ENCODE data around the gene ZNF236. TPM values are rescaled to one million over a fixed set of nuclear protein-coding genes. Genes with fewer than 3 reads are reported as not detected.

The ZNF236 gene
- total and polyA plus RNA-seq, 4 donors, result 0.83 to 8.2 (median 5.0) TPM

DNA sequence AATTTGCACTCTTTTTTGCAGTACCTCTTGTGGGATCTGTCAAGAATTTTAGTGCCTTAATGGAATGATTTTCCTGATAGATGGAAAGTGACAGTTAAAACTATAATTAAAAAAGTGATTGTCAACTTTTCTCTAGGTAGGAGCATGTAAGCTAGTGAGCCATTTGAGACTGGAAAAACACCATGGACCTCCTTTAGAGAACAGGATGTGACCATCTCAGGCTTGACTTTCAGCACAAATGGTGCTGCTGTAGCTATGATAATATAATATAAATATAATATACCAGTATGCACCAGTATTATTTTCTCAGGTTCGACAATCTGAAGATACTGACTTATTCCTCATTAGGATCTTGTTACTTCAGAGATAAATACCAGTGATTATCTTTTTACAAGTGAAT is 27.8 kb downstream of the ZNF236 start:
- Histone ChIP-seq H3K9ac (ENCODE audit: low read depth in 1 of 2, low read length in 2 of 2) (no peak overlapping the region), H3K27me3 (ENCODE audit: control insufficient read depth in 4 of 4, insufficient read depth in 4 of 4, low read length in 3 of 4) (no peaks in the 10 kb centered on the region), H3K4me1 (ENCODE audit: control insufficient read depth in 4 of 4, insufficient read depth in 4 of 4, low read length in 3 of 4) (peaks cover 4 to 12% (median 11%) of the 10 kb centered on the region in 4 donors), H3K4me3 (ENCODE audit: low read depth in 1 of 3, low read length in 3 of 3) (no peak overlapping the region), H3K9me3 (ENCODE audit: control insufficient read depth in 4 of 4, low read length in 3 of 4) (no peaks in the 10 kb centered on the region), H3K27ac (ENCODE audit: low read depth in 1 of 2, low read length in 2 of 2) (no peak overlapping the region), H3K36me3 (ENCODE audit: control insufficient read depth in 4 of 4, insufficient read depth in 3 of 4, low read depth in 1 of 4, low read length in 3 of 4) (no peaks in the 10 kb centered on the region)
- TF ChIP-seq, protein P1, sequence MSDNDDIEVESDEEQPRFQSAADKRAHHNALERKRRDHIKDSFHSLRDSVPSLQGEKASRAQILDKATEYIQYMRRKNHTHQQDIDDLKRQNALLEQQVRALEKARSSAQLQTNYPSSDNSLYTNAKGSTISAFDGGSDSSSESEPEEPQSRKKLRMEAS (IDR thresholded peaks at IDR 0.05), result no peak
- TF ChIP-seq RAD21 (IDR thresholded peaks at IDR 0.05) (no peak), EGR1 (IDR thresholded peaks at IDR 0.05; ENCODE audit: low read depth in 2 of 2) (no peak), HNF4A (conservative IDR thresholded peaks at IDR 0.05) (no peak), RXRA (IDR thresholded peaks at IDR 0.05) (no peak), FOXA1 (IDR thresholded peaks at IDR 0.05) (no peak), YY1 (IDR thresholded peaks at IDR 0.05) (no peak), FOXA2 (IDR thresholded peaks at IDR 0.05) (no peak), HNF4G (IDR thresholded peaks at IDR 0.05) (no peak), ZBTB33 (IDR thresholded peaks at IDR 0.05) (no peak), GABPA (IDR thresholded peaks at IDR 0.05 in 1 of 2, conservative IDR thresholded peaks at IDR 0.05 in 1 of 2) (no peak)
- TF ChIP-seq, protein P2, sequence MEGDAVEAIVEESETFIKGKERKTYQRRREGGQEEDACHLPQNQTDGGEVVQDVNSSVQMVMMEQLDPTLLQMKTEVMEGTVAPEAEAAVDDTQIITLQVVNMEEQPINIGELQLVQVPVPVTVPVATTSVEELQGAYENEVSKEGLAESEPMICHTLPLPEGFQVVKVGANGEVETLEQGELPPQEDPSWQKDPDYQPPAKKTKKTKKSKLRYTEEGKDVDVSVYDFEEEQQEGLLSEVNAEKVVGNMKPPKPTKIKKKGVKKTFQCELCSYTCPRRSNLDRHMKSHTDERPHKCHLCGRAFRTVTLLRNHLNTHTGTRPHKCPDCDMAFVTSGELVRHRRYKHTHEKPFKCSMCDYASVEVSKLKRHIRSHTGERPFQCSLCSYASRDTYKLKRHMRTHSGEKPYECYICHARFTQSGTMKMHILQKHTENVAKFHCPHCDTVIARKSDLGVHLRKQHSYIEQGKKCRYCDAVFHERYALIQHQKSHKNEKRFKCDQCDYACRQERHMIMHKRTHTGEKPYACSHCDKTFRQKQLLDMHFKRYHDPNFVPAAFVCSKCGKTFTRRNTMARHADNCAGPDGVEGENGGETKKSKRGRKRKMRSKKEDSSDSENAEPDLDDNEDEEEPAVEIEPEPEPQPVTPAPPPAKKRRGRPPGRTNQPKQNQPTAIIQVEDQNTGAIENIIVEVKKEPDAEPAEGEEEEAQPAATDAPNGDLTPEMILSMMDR (IDR thresholded peaks at IDR 0.05; ENCODE audit: low read depth, low read length, missing input control), result no peak
- 97% methylated on average over 1 of the region's 1 CpG for WGBS
- DNase-seq (ENCODE audit: low spot score), result no peak

GRCh38 chr18:76855594-76855993 is 33.2 kb downstream of the ZNF236 start:
- H3K9ac ChIP-seq (ENCODE audit: low read depth in 1 of 2, low read length in 2 of 2), result no peak overlapping the region
- peak; percentile 76 for DNase-seq (ENCODE audit: low spot score)
- TF ChIP-seq ZBTB33 (IDR thresholded peaks at IDR 0.05) (no peak), ATF3 (IDR thresholded peaks at IDR 0.05) (no peak), RAD21 (IDR thresholded peaks at IDR 0.05) (no peak), JUND (IDR thresholded peaks at IDR 0.05) (no peak), RXRA (IDR thresholded peaks at IDR 0.05) (no peak), REST (IDR thresholded peaks at IDR 0.05) (no peak), GABPA (IDR thresholded peaks at IDR 0.05 in 1 of 2, conservative IDR thresholded peaks at IDR 0.05 in 1 of 2) (no peak), SP1 (IDR thresholded peaks at IDR 0.05) (no peak), YY1 (IDR thresholded peaks at IDR 0.05) (no peak)
- TF ChIP-seq, protein P1 (IDR thresholded peaks at IDR 0.05), result no peak
- H3K27me3 ChIP-seq (ENCODE audit: control insufficient read depth in 4 of 4, insufficient read depth in 4 of 4, low read length in 3 of 4), result no peaks in the 10 kb centered on the region
- peaks cover 0 to 5% (median 0%) of the 10 kb centered on the region in 4 donors for H3K36me3 ChIP-seq (ENCODE audit: control insufficient read depth in 4 of 4, insufficient read depth in 3 of 4, low read depth in 1 of 4, low read length in 3 of 4)
- 95% methylated on average over 4 of the region's 4 CpGs for WGBS
- H3K4me3 ChIP-seq (ENCODE audit: low read depth in 1 of 3, low read length in 3 of 3), result no peak overlapping the region
- H3K27ac ChIP-seq (ENCODE audit: low read depth in 1 of 2, low read length in 2 of 2), result no peak overlapping the region
- no peaks in the 10 kb centered on the region for H3K9me3 ChIP-seq (ENCODE audit: control insufficient read depth in 4 of 4, low read length in 3 of 4)
- H3K4me1 ChIP-seq (ENCODE audit: control insufficient read depth in 4 of 4, insufficient read depth in 4 of 4, low read length in 3 of 4), result peaks cover 0 to 8% (median 5%) of the 10 kb centered on the region in 4 donors

Measured in liver (tissue), 9 donors.